ENCODE results near the gene MBD3L5.
"Not testable (repeated sequence)": the region's sequence is repeated elsewhere in the genome, so short reads cannot be mapped to it uniquely, and the experiment has no call there.

The MBD3L5 gene

DNA sequence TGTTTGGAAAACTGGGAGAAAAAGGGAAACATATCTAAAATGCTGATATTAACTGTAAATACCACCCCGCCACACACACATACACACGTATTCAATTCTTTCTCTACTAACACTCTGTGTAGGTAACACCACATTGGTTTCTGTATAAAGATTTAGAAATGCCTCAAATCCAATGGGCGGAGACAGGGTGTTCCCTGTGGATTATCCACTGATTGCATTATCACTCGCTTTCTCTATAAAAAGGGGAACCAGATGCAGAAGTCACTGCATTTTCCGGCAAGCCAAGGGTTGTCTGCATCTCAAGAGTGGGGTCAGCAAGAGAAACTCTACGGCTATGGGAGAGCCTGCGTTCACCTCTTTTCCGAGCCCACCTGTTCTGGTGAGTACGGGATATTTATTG is at the start of gene MBD3L5:
Gene MBD3L5 (plus strand): TSS at position 301 of the 400 bp plus-strand sequence. CDS start 34 bp downstream, at position 335.
- not testable (repeated sequence) for DNase-seq (ENCODE audit: low read depth in 2 of 2)

DNA sequence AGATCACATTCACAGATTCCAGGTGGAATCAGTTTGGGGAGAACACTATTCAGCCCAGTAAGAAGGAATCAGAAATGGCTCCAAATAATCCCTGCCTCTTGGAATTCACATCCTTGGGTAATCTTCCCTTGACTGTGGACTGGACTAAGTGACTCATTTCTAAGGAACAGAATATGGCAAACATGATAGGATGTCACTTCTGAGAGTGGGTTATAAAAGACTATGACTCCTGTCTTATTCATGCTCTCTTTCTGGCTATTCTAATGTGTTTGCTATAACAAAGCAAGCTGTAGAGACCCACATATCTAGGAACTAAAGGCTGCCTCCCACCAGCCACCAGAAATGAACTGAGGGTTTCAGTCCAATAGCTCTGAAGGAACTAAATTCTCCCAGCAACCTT is 46.9 kb upstream of the MBD3L5 start:
- DNase-seq (ENCODE audit: low read depth in 2 of 2), result no peak

DNA sequence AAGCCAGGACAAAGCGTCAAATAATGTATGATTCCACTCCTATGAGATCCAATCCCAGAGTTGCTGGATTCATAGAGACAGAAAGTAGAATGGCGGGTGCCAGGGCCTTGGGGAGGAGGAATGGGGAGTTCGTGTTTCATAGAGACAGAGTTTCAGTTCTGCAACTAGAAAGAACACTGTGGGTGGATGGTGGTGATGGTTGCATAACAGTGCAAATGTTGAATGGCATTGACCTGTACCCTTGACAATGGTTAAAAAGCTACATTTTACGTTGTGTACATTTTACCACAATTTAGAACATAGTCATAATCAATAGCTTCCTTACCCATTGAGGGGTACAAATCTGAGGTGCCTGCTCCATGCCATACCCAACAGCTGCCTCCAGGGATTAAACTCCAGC is 42.5 kb upstream of the MBD3L5 start:
- no peak for DNase-seq (ENCODE audit: low read depth in 2 of 2)

DNA sequence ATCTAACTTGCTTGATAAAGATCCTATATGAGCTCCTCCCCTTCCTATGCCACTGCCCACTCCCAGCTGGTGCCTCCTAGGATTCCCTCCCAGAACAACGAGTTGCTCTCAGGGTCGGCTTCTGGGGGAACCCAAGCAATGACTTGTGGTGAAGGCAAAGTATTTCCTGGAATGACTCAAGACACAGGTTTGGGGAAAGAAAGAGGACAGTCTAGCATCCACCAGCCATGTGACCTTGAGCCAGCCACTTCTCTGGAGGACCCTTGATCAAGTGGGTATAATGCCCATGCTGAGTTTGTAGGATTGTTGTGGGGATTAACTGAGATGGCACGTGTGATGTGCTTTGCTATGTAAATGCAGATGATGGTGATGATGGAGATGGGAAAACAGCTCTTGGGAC is 42.1 kb upstream of the MBD3L5 start:
- no peak for DNase-seq (ENCODE audit: low read depth in 2 of 2)

DNA sequence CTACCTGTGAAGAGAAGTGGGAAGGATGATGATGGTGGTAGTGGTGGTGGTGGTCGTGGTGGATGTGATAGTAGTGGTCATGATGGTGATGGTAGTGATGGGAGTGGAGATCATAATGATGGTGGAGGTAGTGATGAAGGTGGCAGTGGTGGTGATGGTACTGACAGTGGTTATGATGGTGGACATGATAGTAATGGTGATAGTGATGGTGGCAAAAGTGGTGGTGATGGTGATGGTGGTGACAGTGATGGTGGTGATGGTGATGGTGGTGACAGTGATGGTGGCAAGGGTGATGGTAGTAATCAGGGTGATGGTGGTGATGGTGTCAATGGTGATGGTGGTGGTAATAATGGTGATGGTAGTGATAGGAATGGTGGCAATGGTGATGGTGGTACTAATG is 35.3 kb upstream of the MBD3L5 start:
- DNase-seq (ENCODE audit: low read depth in 2 of 2), result no peak

DNA sequence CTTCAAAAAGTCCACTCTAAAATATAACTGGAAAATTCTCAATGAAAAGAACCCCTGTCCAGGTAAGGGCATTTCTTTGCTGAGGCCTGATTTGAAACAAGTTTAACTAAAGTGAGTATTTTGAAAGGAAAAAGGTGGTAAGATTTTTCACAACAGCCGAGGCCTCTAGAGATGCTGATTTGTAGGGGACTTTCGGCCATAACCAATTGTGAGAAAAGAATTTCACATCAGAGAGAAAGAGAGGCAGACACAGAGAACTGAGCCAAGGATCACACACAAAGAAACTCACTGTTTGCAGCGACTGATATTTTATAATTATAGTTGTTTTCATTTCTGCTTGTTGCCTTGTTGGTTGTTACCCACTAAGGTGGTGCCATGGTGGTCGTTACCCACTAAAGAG is 33.6 kb upstream of the MBD3L5 start:
- DNase-seq (ENCODE audit: low read depth in 2 of 2), result no peak

DNA sequence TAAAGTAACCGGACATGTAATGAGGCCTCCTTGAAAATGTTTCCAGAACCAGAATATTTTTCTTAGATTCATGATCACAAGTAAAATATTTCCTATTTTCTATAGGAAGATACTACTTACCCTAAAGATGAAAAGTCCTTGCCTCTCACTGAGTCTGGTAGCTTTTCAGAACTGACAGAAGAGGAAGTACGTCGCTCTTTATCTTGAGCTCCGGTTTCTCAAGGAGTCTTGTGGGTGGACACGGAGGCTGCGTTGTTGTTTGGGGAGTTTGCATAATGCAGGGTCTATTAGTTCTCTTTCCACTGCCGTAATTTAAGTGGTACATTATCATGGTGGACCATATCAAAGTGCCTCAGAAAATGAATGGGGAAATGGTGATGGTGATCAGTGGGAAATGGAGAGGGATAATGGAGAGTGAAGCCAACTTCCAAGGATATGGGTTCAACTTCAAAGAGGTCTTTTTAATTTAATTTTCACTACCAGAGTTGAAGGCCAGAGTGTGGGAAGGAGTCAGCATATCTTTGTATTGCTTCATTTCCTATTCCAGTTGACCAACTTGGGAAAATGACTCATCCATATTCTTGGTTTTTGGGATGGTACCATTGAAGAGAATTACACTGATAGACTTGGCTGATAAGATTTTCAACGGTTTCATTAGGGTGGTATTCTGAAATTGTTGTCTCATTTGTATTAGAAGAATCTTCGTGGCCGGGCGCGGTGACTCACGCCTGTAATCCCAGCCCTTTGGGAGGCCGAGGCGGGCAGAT is 32.5 kb upstream of the MBD3L5 start:
- DNase-seq (ENCODE audit: low read depth in 2 of 2), result no peak

DNA sequence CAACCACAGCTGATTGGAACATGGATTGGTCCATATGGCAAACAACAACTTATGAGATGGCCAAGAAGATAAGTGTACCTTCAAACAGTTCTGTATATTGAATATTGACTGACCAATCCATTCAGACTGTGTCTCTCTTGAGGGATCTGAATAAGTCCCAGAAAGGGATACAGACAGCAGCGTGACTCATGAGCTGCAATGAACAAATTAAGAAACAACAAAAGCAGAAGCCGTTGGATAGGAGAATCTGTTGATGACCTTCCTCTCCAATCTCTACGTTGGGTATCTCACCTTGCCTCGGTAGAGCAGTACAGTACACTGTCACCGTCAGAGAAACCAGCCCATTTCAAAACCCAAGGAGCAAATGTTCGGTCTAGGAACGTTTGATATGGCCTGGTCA is 30.4 kb upstream of the MBD3L5 start:
- no peak for DNase-seq (ENCODE audit: low read depth in 2 of 2)

DNA sequence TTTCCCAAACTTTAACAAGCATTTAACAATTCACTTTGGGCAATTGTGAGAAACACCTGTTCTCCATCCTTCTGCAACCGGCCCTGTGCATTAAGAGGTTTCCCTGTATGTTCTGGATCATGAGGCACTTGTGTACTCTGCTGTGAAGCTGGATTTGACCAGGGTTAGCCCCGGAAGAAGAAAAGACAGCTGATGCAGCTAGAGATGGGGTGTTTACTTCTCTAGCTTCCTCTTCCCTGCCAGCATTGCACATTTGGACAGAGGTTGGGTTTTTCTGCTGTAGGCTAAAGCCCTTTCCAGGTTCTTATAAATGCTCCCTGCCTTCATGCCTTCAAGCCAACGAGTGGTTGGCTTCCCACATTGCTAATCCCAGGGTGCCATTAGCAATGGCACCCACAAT is 30.0 kb upstream of the MBD3L5 start:
- no peak for DNase-seq (ENCODE audit: low read depth in 2 of 2)

DNA sequence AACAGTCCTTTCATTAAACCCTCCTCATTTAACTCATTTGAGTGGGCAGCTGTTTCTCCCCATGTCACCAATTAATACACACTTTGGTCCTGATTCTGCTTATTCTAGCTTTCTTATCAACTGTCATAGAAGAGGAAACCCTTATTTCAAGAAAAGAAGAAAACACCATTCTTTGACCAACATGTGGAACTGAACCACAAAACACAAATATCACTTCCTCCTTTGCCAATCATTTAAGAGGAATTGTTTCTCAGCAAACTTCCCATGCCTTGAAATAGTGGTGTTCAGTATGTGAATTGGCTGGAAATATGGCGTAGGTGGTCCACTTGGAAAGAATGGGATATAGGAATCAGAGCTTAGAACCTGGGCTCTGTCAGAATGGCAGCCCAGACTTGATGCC is 29.6 kb upstream of the MBD3L5 start:
- no peak for DNase-seq (ENCODE audit: low read depth in 2 of 2)

DNA sequence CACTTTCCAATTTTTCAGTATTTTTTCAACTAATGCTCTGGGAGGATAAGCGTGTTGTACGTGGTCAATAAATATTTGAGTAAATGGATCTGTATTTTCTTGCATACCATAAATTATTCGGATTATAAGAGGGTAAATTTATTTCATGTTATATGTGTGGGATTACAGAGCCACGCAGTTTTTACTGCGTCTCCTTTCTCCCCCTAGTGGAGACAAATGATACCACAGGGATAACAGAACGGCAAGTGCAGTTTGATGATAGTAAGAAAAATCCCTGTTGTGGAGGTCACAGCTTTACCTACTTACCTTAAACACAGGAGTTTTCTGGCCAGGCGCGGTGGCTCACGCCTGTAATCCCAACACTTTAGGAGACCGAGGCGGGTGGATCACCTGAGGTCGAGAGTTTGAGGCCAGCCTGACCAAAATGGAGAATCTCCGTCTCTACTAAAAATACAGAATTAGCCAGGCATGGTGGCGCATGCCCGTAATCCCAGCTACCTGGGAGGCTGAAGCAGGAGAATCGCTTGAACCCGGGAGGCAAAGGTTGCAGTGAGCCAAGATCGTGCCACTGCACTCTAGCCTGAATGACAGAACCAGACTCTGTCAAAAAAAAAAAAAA is 26.0 kb upstream of the MBD3L5 start:
- no peak for DNase-seq (ENCODE audit: low read depth in 2 of 2)

DNA sequence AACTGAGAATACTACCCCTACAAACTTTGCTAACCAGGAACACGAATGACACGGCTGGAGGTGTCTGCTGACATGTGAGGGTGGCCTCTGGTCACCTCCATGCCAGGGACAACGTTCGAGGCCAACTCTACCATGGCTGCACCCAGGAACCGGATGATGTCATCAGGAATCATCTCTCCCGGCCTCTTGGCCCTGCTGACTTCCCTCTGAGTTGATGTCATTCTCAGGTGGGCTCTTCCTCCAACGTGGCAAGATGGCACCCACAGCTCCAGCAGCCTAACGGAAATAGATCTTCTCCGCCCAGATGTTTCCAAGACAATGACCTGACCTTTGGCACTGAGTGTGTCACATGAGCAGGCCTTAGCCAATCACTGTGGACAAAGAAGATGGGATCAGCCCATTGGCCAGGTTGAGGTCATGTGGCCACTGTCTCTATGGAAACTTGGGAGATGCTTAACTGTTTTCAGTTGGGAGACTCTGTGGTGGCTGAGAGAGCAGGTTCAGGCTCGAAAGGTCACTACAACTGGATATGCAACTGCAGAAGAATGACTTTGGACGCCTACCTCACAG is 24.2 kb upstream of the MBD3L5 start:
- DNase-seq (ENCODE audit: low read depth in 2 of 2), result no peak

DNA sequence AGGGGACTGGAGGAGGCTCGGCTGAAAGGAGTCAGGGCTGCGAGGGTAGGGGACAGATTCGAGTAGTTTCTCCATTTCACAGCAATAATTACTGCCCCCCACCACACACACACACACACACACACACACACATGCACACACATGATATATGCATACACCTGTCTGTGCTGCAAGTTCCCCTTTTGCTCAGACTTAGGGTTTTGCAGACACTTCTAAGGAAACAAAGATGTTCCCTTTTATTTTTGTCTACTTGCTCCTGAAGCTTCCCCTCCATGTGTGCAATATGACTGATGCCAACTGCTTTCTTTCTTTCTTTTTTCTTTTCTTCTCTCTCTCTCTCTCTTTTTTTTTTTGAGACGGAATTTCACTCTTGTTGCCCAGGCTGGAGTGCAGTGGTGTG is 22.5 kb upstream of the MBD3L5 start:
- no peak for DNase-seq (ENCODE audit: low read depth in 2 of 2)

DNA sequence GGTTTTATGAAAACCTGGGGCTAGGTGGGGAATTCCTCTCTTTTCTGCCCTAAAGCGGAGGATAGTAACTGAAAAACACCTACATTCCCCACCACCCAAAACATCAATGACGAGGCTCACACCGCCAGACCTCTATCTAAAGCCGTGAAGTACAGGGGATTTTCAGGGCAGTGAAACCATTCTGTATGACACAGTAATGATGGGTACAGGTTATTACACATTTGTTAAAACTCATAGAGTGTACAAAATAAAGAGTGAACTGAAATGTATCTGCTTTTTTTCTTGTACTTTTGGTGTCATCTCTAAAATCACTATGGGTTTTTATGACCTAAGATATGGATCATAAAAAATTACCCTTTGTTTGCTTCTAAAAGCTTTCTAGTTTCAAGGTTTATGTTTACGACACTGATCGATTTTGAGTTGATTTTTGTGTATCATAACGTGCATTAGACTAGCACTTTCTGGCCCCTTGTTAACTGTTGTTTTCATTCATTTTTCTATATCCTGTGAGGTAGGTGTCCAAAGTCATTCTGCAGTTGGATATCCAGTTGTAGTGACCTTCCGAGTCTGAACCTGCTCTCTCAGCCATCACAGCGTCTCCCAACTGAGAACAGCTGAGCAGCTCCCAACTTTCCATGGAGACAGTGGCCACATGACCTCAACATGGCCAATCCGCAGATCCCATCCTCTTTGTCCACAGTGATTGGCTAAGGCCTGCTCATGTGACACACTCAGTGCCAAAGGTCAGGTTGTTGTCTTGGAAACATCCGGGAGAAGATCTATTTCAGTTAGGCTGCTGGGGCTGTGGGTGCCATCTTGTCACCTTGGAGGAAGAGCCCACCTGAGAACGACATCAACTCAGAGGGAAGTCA is 19.4 kb upstream of the MBD3L5 start:
- DNase-seq (ENCODE audit: low read depth in 2 of 2), result no peak

DNA sequence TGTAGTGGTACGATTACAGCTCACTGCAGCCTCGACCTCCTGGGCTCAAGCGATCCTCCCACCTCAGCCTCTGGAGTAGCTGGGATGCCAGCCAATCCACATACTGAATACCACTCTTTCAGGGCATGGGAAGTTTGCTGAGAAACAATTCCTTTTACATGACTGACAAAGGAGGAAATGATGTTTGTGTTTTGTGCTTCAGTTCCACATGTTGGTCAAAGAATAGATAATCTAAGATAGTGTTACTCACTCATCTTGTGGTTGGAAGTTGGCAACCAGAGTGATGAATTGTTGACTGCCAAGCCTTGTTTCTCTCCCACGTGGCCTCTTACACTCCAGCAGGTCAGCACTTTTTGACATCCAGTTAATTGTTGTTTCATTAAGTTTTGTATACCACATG is 16.7 kb upstream of the MBD3L5 start:
- DNase-seq (ENCODE audit: low read depth in 2 of 2), result no peak

DNA sequence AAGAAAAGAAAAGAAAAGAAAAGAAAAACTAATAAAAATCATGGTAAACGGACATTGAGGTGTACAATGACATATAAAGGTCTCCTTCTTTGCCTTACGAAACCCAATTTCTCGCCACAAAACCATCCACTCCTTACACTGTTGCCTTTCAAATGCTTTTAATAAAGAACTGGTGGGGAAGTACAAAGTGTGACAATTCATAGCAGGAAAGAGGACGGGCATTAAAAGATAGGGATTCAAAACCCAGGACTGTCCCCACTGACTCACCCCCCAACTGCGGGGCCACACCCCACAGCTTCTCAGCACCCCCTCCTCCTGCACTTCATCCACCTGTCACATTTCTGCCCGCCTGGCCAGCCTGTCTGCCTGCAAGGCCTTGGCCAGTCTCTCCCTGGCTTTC is 11.6 kb upstream of the MBD3L5 start:
- DNase-seq (ENCODE audit: low read depth in 2 of 2), result no peak

DNA sequence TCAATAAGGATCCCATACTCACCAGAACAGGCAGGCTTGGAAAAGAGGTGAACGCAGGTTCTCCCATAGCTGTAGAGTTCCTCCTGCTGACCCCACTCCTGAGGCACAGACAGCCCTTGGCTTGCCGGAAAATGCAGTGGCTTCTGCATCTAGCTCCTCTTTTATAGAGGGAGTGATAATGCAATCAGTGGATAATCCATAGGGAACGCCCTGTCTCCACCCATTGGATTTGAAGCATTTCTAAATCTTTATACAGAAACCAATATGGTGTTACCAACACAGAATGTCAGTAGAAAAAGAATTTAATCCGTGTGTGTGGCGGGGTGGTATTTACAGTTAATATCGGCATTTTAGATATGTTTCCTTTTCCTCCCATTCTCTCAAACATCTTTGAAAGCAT is 9.0 kb upstream of the MBD3L5 start, which contains the start of gene MBD3L2B:
Gene MBD3L2B (minus strand): TSS at position 101 of the 400 bp plus-strand sequence. CDS start 34 bp downstream, at position 67.
- DNase-seq (ENCODE audit: low read depth in 2 of 2), result not testable (repeated sequence)

DNA sequence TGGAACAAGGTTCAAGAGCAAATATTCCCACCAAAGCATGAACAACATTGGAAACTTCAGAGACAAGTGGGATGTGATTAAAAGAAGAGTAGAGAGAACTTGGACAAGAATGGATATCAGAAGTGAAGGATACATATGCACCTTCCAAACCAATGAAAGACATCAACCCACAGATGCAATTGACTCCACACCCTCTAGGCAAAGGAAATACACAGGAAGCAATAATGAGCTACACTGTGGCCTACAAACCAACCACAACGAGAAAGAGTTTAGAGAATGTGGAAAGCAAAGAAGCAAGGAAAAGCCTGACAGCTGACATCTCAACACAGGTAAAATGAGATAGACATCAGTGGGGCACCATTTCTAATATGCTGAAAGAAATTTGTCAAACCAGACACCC is 1.6 kb upstream of the MBD3L5 start:
- DNase-seq (ENCODE audit: low read depth in 2 of 2), result not testable (repeated sequence)

DNA sequence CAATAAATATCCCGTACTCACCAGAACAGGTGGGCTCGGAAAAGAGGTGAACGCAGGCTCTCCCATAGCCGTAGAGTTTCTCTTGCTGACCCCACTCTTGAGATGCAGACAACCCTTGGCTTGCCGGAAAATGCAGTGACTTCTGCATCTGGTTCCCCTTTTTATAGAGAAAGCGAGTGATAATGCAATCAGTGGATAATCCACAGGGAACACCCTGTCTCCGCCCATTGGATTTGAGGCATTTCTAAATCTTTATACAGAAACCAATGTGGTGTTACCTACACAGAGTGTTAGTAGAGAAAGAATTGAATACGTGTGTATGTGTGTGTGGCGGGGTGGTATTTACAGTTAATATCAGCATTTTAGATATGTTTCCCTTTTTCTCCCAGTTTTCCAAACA is 9.7 kb downstream of the MBD3L5 start, which contains the start of gene MBD3L4:
Gene MBD3L4 (minus strand): TSS at position 101 of the 400 bp plus-strand sequence. CDS start 35 bp downstream, at position 66.
- not testable (repeated sequence) for DNase-seq (ENCODE audit: low read depth in 2 of 2)

DNA sequence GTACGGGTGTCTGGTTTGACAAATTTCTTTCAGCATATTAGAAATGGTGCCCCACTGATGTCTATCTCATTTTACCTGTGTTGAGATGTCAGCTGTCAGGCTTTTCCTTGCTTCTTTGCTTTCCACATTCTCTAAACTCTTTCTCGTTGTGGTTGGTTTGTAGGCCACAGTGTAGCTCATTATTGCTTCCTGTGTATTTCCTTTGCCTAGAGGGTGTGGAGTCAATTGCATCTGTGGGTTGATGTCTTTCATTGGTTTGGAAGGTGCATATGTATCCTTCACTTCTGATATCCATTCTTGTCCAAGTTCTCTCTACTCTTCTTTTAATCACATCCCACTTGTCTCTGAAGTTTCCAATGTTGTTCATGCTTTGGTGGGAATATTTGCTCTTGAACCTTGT is 11.2 kb downstream of the MBD3L5 start:
- DNase-seq (ENCODE audit: low read depth in 2 of 2), result not testable (repeated sequence)

DNA sequence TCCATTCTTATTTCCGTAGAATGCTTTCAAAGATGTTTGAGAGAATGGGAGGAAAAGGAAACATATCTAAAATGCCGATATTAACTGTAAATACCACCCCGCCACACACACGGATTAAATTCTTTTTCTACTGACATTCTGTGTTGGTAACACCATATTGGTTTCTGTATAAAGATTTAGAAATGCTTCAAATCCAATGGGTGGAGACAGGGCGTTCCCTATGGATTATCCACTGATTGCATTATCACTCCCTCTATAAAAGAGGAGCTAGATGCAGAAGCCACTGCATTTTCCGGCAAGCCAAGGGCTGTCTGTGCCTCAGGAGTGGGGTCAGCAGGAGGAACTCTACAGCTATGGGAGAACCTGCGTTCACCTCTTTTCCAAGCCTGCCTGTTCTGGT is 18.6 kb downstream of the MBD3L5 start, which contains the start of gene MBD3L2:
Gene MBD3L2 (plus strand): TSS at position 301 of the 400 bp plus-strand sequence. CDS start 53 bp downstream, at position 354.
- DNase-seq (ENCODE audit: low read depth in 2 of 2), result not testable (repeated sequence)

DNA sequence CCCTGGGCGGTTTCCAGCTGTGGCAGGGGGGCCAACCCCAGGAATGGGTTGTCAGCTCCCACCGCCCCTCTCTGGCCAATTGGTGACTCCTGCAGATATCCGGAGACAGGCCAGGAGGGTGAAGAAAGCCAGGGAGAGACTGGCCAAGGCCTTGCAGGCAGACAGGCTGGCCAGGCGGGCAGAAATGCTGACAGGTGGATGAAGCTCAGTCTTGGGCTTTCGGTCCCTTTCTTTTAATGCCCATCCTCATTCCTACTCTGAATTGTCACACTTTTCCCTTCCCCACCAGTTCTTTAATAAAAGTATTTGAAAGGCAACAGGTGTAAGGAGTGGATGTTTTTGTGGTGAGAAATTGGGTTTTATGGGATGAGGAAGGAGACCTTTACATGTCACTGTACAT is 21.0 kb downstream of the MBD3L5 start:
- not testable (repeated sequence) for DNase-seq (ENCODE audit: low read depth in 2 of 2)

Data from stimulated activated CD8-positive, alpha-beta memory T cell treated with anti-CD3 and anti-CD28 coated beads, Interleukin-7, amount 100 ng/mL, for 1 hour (primary cell).